A673 (cell line): Measurements from ENCODE around the gene HIP1. TPM values are rescaled to one million over a fixed set of nuclear protein-coding genes. Genes with fewer than 3 reads are reported as not detected.

Experiments used
- BruUV-seq: library from RNA; stranded (reverse); fragments of 400-500 nt; replicated peaks from 2 replicates; lab custom pipeline; 2021; lab: Mats Ljungman, UMichigan
- CTCF ChIA-PET: fragments of 300-600 bp; sonication (Branson Sonifier 250); formaldehyde crosslinking; loops from one replicate; lab custom pipeline; 2022; ENCODE audit warnings: antibody characterized with exemption; lab: Charles Lee
- POLR2A ChIA-PET: fragments of 300-600 bp; sonication (Branson Sonifier 250); formaldehyde crosslinking; loops from one replicate; lab custom pipeline; 2022; ENCODE audit warnings: antibody characterized with exemption; ENCODE audit not compliant: low non-redundant PET; lab: Charles Lee
- DNase-seq: peaks from one replicate; pipeline ENCODE4 v3.0.0-alpha.2; 2015; ENCODE audit warnings: low spot score
- H3K27ac ChIP-seq: fragments of 200-600 bp; sonication (generic); 2 replicates; pipeline ENCODE4 v1.5.1; 2016; ENCODE audit warnings: mixed run types, low read depth, mild to moderate bottlenecking, mixed read lengths, antibody characterized with exemption, low read length; ENCODE audit not compliant: poor library complexity, severe bottlenecking
- H3K27me3 ChIP-seq: fragments of 200-600 bp; sonication (generic); replicated peaks from 2 replicates; pipeline ENCODE4 v1.6.1; 2017; ENCODE audit warnings: mixed run types, low read depth, mild to moderate bottlenecking, mixed read lengths, antibody characterized with exemption, low read length; ENCODE audit not compliant: insufficient read depth, poor library complexity
- H3K36me3 ChIP-seq: fragments of 200-600 bp; sonication (generic); 2 replicates; pipeline ENCODE4 v1.6.1; 2016; ENCODE audit warnings: mixed run types, mild to moderate bottlenecking, mixed read lengths, antibody characterized with exemption, low read length; ENCODE audit not compliant: insufficient read depth, poor library complexity, severe bottlenecking
- H3K4me1 ChIP-seq: fragments of 200-600 bp; sonication (generic); 2 replicates; pipeline ENCODE4 v1.6.1; 2017; ENCODE audit warnings: mixed run types, mild to moderate bottlenecking, mixed read lengths, antibody characterized with exemption, low read length; ENCODE audit not compliant: insufficient read depth, poor library complexity, severe bottlenecking
- H3K4me3 ChIP-seq: fragments of 200-600 bp; sonication (generic); 2 replicates; pipeline ENCODE4 v1.5.1; 2016; ENCODE audit warnings: low read depth, mixed run types, mild to moderate bottlenecking, mixed read lengths, low read length; ENCODE audit not compliant: poor library complexity, severe bottlenecking
- H3K9me3 ChIP-seq: fragments of 200-600 bp; sonication (generic); 2 replicates; pipeline ENCODE4 v1.6.1; 2016; ENCODE audit warnings: mixed run types, low read depth, mild to moderate bottlenecking, mixed read lengths, antibody characterized with exemption, low read length; ENCODE audit not compliant: poor library complexity, severe bottlenecking
- CTCF ChIP-seq: fragments of 300-800, 200-600 bp; sonication (generic); conservative IDR thresholded peaks from 2 replicates; pipeline ENCODE4 v1.5.1; 2017; ENCODE audit warnings: low read depth, mild to moderate bottlenecking, antibody characterized with exemption, low read length, moderate library complexity, mixed read lengths
- EZH2 ChIP-seq: fragments of 200-600 bp; sonication (generic); IDR thresholded peaks from 2 replicates; pipeline ENCODE4 v1.6.1; 2017; ENCODE audit warnings: borderline replicate concordance, low read depth, mild to moderate bottlenecking, mixed read lengths, antibody characterized with exemption, low read length; ENCODE audit not compliant: poor library complexity, severe bottlenecking
- intact Hi-C: fragments of 100-400 bp; cut with micrococcal nuclease; formaldehyde crosslinking; loops from one replicate; pipeline ENCODE4 v1.10.0; 2022; ENCODE audit not compliant: unreplicated experiment
- total RNA-seq: library from RNA; stranded (reverse); gene quantifications from 2 replicates; pipeline ENCODE4 v1.2.3, GENCODE V29; 2021

HIP1 gene
- total RNA-seq, 1 experiment from 2014 or later = 25.0 TPM

- BruUV-seq = no TSS peak
- ChIA-PET CTCF (no interaction called here), POLR2A (no interaction called here)
- peaks cover 6% of the 10 kb centered on the region for H3K9me3 ChIP-seq
- TF ChIP-seq EZH2 (no peak), CTCF (no peak)
- H3K4me1 ChIP-seq = no peaks in the 10 kb centered on the region
- H3K36me3 ChIP-seq = no peaks in the 10 kb centered on the region
- no peak for DNase-seq
- no peak overlapping the region for H3K27ac ChIP-seq
- no peaks in the 10 kb centered on the region for H3K27me3 ChIP-seq
- intact Hi-C loops = no loop called here
- H3K4me3 ChIP-seq = no peak overlapping the region
Measured at GRCh38 chr7:75646571-75647102, 92.1 kb downstream of the HIP1 start.

GRCh38 chr7:75645570-75645969, 93.2 kb downstream of the HIP1 start:
- H3K4me1 ChIP-seq = no peaks in the 10 kb centered on the region
- no peak overlapping the region for H3K27ac ChIP-seq
- CTCF ChIA-PET = no interaction called here
- peaks cover 6% of the 10 kb centered on the region for H3K9me3 ChIP-seq
- intact Hi-C loops = no loop called here
- no peaks in the 10 kb centered on the region for H3K36me3 ChIP-seq
- DNase-seq = no peak
- POLR2A ChIA-PET = no interaction called here
- H3K4me3 ChIP-seq = no peak overlapping the region
- no peaks in the 10 kb centered on the region for H3K27me3 ChIP-seq
- BruUV-seq = no TSS peak
- no peak for TF ChIP-seq CTCF

GRCh38 chr7:75644589-75644988, 94.2 kb downstream of the HIP1 start:
- intact Hi-C loops = loop anchor here (5.0 kb wide), 2 partner anchors 113 to 212 kb away; no protein-coding TSS in a partner anchor
- no peak for TF ChIP-seq EZH2
- no peak for TF ChIP-seq CTCF
- H3K4me1 ChIP-seq = peaks cover 4% of the 10 kb centered on the region
- H3K9me3 ChIP-seq = peaks cover 6% of the 10 kb centered on the region
- no peak overlapping the region for H3K27ac ChIP-seq
- DNase-seq = no peak
- no peak overlapping the region for H3K4me3 ChIP-seq
- ChIA-PET POLR2A (no interaction called here), CTCF (no interaction called here)
- BruUV-seq = no TSS peak
- no peaks in the 10 kb centered on the region for H3K27me3 ChIP-seq
- no peaks in the 10 kb centered on the region for H3K36me3 ChIP-seq
